HG03378 (cell line): ENCODE results near the gene NDUFC2.
"Not testable (repeated sequence)": the region's sequence is repeated elsewhere in the genome, so short reads cannot be mapped to it uniquely, and the experiment has no call there.

ENCODE experiments used
- ATAC-seq: cut with Tn5 transposase; IDR thresholded peaks from one replicate; pipeline ENCODE4 v1.9.1; 2021; ENCODE audit warnings: mild to moderate bottlenecking, moderate library complexity; ENCODE audit not compliant: unreplicated experiment

The NDUFC2 gene

GRCh38 chr11:78056093-78056492 lies 23.6 kb downstream of the NDUFC2 start:
- ATAC-seq = no peak

GRCh38 chr11:78054971-78055370 lies 24.7 kb downstream of the NDUFC2 start:
- no peak for ATAC-seq

GRCh38 chr11:78050964-78051831 lies 28.5 kb downstream of the NDUFC2 start:
- no peak for ATAC-seq

DNA sequence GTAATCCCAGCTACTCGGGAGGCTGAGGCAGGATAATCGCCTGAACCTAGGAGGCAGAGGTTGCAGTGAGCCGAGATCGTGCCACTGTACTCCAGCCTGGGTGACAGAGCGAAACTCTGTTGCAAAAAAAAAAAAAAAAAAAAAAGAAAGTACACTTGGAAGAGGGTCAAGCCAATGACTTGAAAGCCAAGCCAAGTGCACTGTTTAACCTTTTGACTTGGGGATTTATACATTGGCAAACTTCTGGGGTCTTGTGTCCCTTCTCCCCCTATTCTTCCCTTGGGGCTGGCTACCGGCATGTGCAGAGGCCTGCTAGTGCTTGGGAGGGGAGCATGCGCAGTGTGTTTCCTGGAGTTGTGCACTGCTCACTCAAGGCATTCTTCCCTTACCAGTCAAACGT lies 30.3 kb downstream of the NDUFC2 start:
- ATAC-seq = no peak

DNA sequence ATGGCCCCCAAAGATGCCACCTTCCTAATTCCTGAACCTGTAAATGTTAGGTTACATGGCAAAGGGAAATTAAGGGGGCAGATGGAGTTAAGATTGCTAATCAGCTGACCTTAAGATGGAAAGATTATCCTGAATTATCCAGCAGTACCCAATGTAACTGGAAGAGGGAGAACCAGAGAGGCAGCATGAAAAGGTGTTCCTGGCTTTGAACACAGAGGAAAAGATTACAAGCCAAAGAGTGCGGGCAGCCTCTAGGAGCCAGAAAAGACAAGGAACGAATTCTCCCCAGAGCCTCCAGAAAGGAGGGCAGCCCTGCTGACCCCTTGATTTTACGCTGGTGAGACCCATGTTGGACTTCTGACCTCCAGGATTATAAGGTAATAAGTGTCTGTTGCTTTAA lies 31.1 kb downstream of the NDUFC2 start:
- ATAC-seq = no peak

GRCh38 chr11:78046486-78046854 lies 33.2 kb downstream of the NDUFC2 start:
- no peak for ATAC-seq

DNA sequence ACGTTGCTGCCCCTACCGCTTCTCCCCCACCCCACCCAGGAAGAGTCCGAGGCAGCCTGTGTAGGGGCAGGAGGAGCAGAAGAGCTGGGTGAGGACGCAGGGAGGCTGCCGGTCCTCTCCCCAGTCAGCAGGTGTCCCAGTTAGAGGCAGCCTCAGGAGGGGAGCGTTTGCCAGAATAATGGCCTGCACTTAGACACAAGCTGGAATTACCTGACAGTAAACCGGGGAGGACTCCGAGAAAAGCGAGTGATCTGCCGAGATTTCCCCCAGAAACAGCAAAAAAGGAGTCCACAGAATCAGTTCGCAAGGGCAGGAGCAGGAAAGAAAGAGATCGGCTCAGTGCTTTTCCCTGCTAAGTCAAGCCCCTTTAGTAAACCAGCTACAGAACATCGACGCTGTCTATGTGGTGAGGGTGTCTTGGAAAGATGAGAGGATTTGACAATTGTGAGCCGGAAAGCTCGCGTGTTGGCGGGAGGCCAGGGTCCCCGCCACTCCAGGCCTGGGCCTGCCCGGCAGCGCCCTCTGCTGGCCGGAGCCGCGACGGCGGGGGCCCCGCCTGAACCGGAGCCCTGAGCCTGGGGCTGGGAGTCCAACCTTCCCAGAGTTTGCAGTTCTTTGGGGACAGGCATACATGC lies 33.7 kb downstream of the NDUFC2 start:
- no peak for ATAC-seq

GRCh38 chr11:78044706-78045105 lies 35.0 kb downstream of the NDUFC2 start:
- no peak for ATAC-seq

DNA sequence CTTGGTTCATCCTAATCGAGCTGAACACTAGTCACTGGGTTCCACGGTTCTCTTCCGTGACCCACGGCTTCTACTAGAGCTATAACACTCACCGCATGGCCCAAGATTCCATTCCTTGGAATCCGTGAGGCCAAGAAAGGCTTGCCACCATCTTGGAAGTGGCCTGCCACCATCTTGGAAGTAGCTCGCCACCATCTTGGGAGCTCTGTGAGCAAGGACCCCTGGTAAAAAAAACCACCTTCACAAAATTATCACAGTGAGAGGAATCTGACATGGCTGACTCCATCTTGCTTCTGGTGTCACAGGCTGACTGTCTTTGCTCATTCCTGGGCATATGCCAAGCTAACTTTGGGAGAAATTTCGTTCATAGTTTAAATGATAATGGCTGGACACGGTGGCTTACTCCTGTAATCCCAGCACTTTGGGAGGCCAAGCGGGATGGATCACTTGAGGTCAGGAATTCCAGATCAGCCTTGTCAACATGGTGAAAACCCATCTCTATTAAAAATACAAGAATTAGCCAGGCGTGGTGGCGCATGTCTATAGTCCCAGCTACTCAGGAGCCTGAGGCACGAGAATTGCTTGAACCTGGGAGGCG lies 37.7 kb downstream of the NDUFC2 start:
- no peak for ATAC-seq

GRCh38 chr11:78041380-78041719 lies 38.3 kb downstream of the NDUFC2 start:
- not testable (repeated sequence) for ATAC-seq

- ATAC-seq = no peak
Measured at GRCh38 chr11:78040691-78041379, 38.8 kb downstream of the NDUFC2 start.

DNA sequence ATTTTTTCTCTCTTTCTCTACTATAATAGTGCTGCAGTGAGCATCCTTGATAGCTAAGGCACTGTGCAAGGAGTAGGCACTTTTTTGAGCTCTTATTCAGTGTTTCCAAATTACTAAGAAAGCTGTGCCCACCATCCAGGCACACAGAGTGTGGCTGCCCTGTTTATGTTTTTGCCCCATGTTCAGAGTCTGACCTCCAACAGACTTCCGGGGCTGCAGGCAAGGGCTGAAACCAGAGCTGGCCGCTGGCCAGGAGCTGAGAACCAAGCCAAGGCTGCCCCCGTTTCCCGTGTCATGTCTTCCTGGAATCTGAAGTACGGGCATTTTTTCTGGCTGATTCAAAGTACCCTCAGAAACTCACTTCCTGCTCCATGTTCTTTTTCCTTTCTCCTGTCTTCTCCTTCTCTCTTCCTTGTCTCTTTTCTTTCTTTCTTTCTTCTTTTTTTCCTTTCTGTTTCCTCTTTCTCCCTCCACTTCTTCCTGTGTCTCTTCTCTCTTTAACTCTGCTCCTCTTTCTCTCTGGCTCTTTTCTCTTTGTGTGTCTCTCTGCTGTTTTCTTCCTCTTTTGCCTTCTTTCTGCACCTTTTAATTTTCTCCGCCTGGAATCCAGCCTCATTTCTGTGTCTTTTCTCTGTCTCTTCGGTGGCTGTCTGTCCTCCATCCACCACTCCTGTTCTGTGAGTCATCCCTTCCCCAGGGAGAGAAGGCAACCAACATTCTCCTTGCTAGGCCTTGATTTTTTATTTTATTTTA lies 39.6 kb downstream of the NDUFC2 start:
- ATAC-seq = no peak

GRCh38 chr11:78039391-78039918 lies 40.2 kb downstream of the NDUFC2 start:
- no peak for ATAC-seq

DNA sequence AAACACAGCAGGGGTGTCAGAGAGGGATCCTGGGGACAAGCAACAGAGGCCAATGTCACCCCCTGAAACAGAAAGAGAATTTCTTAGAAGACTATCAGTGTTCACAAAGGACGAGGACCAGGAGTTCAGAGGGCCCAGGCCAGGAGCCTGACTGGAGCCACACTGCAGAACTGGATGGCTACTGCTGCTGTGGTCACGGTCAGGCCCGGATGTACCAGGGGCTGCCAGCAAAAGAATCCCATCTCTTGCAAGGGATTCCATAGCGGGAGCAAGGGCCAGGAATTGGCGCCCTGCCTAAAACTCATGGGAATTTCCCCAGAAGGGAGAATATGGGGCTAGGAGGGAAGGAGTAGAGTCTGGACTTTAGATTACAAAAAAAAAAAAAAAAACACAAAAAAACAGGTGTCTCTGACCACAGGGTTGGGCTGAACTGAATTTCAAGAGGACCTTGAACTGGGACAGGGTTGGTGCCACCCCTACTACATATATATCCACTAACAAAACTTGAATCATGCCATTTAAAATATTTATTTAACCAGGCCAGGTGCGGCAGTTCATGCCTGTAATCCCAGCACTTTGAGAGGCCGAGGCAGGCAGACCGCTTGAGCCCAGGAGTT lies 40.9 kb downstream of the NDUFC2 start:
- no peak for ATAC-seq

DNA sequence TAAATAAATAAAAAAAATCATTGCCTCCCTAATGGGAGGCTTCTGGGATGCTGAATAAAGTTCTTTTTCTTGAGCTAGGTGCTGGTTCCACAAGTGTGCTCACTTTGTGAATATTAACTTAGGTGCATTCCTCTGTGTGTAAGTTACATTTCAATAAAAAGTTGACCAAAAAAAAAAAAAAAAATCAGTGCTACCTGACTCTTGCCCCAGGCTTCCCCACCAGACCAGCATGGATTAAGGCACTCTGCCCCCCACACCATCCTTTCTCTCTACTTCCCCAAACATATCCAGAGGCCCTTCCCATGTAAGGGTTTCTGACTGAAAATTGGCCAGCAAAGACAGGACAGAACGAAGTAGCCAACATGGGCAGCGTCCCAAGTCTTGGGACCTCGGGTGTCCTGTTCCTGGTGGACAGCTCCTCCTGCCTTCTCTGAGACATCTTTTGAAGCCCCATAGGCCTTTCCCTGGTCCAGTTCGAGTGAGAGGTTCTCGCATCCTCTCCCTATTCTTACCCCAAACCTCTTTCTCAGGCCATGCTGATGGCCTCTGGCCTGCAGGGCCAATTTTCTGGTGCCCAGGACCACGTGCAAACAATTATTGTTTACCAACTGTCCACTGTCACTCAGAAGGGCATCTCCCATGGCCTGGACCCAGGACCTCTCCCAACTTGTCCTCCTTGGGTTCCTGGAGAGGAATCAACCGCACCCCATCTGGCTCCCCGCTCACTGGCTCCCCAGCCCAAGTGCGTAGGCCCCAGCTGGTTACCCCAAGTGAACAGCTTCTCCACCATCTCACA lies 41.6 kb downstream of the NDUFC2 start:
- ATAC-seq = no peak

DNA sequence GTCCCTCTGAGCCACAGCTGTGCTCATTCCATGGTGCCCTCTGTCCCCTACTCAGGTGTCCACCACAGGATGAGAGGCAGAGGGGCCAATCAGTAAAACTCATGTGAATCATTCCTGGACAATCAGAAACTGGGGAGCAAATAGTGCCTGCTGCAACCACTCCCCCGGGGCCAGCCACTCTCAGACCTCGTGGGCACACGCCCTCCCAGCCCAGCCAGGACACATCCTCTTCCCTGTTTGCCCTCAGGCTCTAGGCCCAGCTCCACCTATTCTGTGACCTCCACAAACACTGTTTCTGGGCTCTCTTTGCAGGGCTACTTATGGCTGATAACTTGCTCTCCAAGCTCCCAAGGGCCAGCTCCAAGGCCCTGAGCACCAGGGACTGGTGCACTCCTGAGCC lies 42.6 kb downstream of the NDUFC2 start:
- no peak for ATAC-seq

DNA sequence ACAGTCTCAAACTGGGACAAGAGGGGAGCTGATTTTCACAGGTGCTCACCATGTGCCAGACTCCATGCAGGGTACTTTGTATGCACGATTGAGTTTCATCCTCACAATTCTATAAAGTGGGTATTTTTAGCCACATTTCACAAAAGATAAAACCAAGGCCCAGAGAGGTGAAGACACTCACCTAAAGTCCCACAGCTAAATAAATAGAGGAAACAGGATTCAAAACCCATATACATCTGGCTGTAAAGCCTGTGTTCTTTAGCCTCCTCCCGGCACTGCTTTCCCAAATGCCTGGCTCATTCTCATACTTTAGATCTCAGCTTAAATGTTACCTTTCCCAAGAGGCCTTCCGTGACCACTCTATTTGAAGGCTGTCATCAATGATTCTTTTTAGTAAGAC lies 43.3 kb downstream of the NDUFC2 start:
- ATAC-seq = no peak

- ATAC-seq = no peak
Measured at GRCh38 chr11:78034623-78035022, 45.0 kb downstream of the NDUFC2 start.

DNA sequence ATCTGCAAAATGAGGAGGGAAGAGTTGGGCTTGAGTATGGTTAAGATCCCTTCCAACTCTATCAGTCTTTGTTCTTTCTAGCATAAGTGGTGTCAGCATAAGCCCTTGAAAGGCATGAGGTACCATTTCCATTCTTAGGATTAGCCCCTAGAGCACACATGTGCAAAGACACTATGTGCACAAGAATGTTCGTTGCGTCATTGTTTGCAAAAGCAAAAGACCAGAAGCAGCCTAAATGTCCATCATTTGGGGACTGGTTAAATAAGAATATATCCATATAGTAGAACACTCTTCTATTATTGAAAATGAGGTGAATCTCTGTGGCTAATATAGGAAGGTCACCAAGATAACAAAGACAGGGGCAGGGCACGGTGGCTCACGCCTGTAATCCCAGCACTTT lies 46.6 kb downstream of the NDUFC2 start:
- no peak for ATAC-seq
